Measurements from ENCODE around the gene MMP14.
A peak's percentile ranks its signal among the peaks of the same experiment; 100 is the strongest.
"Not testable (repeated sequence)": the region's sequence is repeated elsewhere in the genome, so short reads cannot be mapped to it uniquely, and the experiment has no call there.

Gene MMP14

GRCh38 chr14:22824711-22825359 lies 11.6 kb upstream of the MMP14 start:
- no peak for TF ChIP-seq POLR2A (IDR thresholded peaks at IDR 0.05; ENCODE audit: low read depth, low read length)
- FAIRE-seq (peak; percentile 83), DNase-seq (ENCODE audit: insufficient read length, low spot score) (peak; percentile 48)

- DNase-seq (ENCODE audit: insufficient read length, low spot score); FAIRE-seq: not testable (repeated sequence)
These were observed 7.2 kb upstream of the MMP14 start for GRCh38 chr14:22829076-22829660.

GRCh38 chr14:22829661-22830442 lies 6.5 kb upstream of the MMP14 start, which contains the start of gene MRPL52:
Gene MRPL52, plus strand, starts transcription at chr14:22829887. Its CDS starts 26 bp downstream, at chr14:22829913.
- FAIRE-seq (no peak), DNase-seq (ENCODE audit: insufficient read length, low spot score) (no peak)
- no peak; the same call in 1 of the 2 replicates for TF ChIP-seq POLR2A (IDR thresholded peaks at IDR 0.05; ENCODE audit: low read depth, low read length)

- DNase-seq (ENCODE audit: insufficient read length, low spot score) (no peak), FAIRE-seq (no peak)
- TF ChIP-seq POLR2A (IDR thresholded peaks at IDR 0.05; ENCODE audit: low read depth, low read length) = no peak
These were observed 5.9 kb upstream of the MMP14 start for GRCh38 chr14:22830443-22831010.

- TF ChIP-seq POLR2A (IDR thresholded peaks at IDR 0.05; ENCODE audit: low read depth, low read length) = no peak
- FAIRE-seq (no peak), DNase-seq (ENCODE audit: insufficient read length, low spot score) (no peak)
These were observed 880 bp upstream of the MMP14 start for GRCh38 chr14:22835505-22835904.

- FAIRE-seq (no peak), DNase-seq (ENCODE audit: insufficient read length, low spot score) (no peak)
- TF ChIP-seq POLR2A (IDR thresholded peaks at IDR 0.05; ENCODE audit: low read depth, low read length) = 0 out of 2 replicates have a peak, but pooled peaks have one; percentile 9
These were observed 847 bp downstream of the MMP14 start for GRCh38 chr14:22837114-22837749.

- FAIRE-seq (no peak), DNase-seq (ENCODE audit: insufficient read length, low spot score) (no peak)
- TF ChIP-seq POLR2A (IDR thresholded peaks at IDR 0.05; ENCODE audit: low read depth, low read length) = no peak
These were observed 1.6 kb downstream of the MMP14 start for GRCh38 chr14:22837750-22838538.

- DNase-seq (ENCODE audit: insufficient read length, low spot score) = no peak
- no peak for FAIRE-seq
- TF ChIP-seq POLR2A (IDR thresholded peaks at IDR 0.05; ENCODE audit: low read depth, low read length) = no peak
These were observed 2.3 kb downstream of the MMP14 start for GRCh38 chr14:22838631-22839041.

GRCh38 chr14:22839159-22839779 lies 2.9 kb downstream of the MMP14 start:
- DNase-seq (ENCODE audit: insufficient read length, low spot score) (no peak), FAIRE-seq (no peak)

GRCh38 chr14:22841311-22841710 lies 4.9 kb downstream of the MMP14 start:
- no peak for FAIRE-seq
- TF ChIP-seq POLR2A (IDR thresholded peaks at IDR 0.05; ENCODE audit: low read depth, low read length) = no peak
- DNase-seq (ENCODE audit: insufficient read length, low spot score) = no peak

More at GRCh38 chr14:22839159-22839779, 2.9 kb downstream of the MMP14 start:
- TF ChIP-seq POLR2A (IDR thresholded peaks at IDR 0.05; ENCODE audit: low read depth, low read length) = no peak

GRCh38 chr14:22841769-22842168 lies 5.4 kb downstream of the MMP14 start:
- no peak for TF ChIP-seq POLR2A (IDR thresholded peaks at IDR 0.05; ENCODE audit: low read depth, low read length)
- FAIRE-seq = no peak
- no peak for DNase-seq (ENCODE audit: insufficient read length, low spot score)

- DNase-seq (ENCODE audit: insufficient read length, low spot score) (no peak), FAIRE-seq (no peak)
- no peak for TF ChIP-seq POLR2A (IDR thresholded peaks at IDR 0.05; ENCODE audit: low read depth, low read length)
These were observed 6.1 kb downstream of the MMP14 start for GRCh38 chr14:22842211-22843122.
